ENCODE data around the gene SMURF2. TPM values are rescaled to one million over a fixed set of nuclear protein-coding genes. Genes with fewer than 3 reads are reported as not detected.
A peak's percentile ranks its signal among the peaks of the same experiment; 100 is the strongest.

SMURF2 gene
- total RNA-seq, 1 donor from 2014 or later: 69.2 TPM

GRCh38 chr17:64502809-64503208, 159.3 kb downstream of the SMURF2 start:
- H3K27ac Mint-ChIP-seq (ENCODE audit: unreplicated experiment): peak overlapping the region; percentile 88

GRCh38 chr17:64502021-64502420, 160.1 kb downstream of the SMURF2 start:
- H3K27ac Mint-ChIP-seq (ENCODE audit: unreplicated experiment): peak overlapping the region; percentile 87
- peak overlapping the region; percentile 100 for H3K4me3 Mint-ChIP-seq (ENCODE audit: unreplicated experiment)
- peaks cover 74% of the 10 kb centered on the region for H3K4me1 Mint-ChIP-seq (ENCODE audit: unreplicated experiment)

More at GRCh38 chr17:64502809-64503208, 159.3 kb downstream of the SMURF2 start:
- TF ChIP-seq, protein P1, sequence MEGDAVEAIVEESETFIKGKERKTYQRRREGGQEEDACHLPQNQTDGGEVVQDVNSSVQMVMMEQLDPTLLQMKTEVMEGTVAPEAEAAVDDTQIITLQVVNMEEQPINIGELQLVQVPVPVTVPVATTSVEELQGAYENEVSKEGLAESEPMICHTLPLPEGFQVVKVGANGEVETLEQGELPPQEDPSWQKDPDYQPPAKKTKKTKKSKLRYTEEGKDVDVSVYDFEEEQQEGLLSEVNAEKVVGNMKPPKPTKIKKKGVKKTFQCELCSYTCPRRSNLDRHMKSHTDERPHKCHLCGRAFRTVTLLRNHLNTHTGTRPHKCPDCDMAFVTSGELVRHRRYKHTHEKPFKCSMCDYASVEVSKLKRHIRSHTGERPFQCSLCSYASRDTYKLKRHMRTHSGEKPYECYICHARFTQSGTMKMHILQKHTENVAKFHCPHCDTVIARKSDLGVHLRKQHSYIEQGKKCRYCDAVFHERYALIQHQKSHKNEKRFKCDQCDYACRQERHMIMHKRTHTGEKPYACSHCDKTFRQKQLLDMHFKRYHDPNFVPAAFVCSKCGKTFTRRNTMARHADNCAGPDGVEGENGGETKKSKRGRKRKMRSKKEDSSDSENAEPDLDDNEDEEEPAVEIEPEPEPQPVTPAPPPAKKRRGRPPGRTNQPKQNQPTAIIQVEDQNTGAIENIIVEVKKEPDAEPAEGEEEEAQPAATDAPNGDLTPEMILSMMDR (IDR thresholded peaks at IDR 0.05; ENCODE audit: unreplicated experiment): no peak
- no peaks in the 10 kb centered on the region for H3K9me3 Mint-ChIP-seq (ENCODE audit: unreplicated experiment)
- DNase-seq (ENCODE audit: low spot score): no peak
- peaks cover 41% of the 10 kb centered on the region for H3K27me3 Mint-ChIP-seq (ENCODE audit: unreplicated experiment)
- peak overlapping the region; percentile 100 for H3K4me3 Mint-ChIP-seq (ENCODE audit: unreplicated experiment)
- peaks cover 82% of the 10 kb centered on the region for H3K36me3 Mint-ChIP-seq (ENCODE audit: low read depth, unreplicated experiment)
- peaks cover 75% of the 10 kb centered on the region for H3K4me1 Mint-ChIP-seq (ENCODE audit: unreplicated experiment)

DNA sequence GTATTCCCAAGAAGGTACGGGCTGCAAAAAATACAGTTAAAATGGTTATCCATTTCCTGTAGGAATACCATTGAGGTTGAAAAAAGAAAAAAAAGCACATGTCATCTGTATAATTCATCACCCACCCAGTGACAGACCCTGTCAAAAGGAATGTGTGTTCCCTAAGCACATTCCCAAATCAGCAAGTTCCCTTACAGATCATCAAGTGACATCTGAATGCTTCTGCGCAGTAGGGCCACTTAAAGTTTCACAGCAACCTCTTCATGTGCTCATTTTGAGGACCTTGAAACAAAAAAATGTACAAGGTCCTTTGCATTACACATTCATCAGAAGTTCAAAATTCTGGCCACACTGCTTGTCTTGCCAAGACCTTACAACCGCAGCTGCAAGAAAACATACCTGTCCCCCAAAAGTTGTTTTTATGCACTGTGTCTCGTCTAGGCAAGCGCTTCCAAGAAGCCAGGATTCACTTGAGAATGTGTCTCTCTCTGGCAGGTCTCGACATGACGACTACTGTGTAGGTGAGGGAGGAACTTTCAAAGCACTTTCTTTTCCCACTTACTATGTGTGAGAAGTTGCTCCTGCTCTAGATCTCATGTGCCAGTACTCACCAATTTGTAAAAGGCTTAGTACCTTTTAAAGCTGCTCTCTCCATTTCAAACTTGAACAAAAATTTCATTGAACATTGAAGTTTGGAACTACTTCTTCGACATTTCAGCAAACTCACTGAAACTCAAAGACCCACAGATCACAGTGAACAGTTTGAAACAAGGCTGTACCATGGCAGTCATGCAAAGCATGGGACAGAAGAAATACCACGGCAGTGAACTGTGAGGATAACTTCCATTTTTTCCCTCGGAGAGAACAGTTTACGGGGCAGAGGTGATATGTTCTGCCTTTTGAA, 161.0 kb downstream of the SMURF2 start:
- Mint-ChIP-seq H3K27ac (ENCODE audit: unreplicated experiment) (peak overlapping the region; percentile 87), H3K9me3 (ENCODE audit: unreplicated experiment) (no peaks in the 10 kb centered on the region), H3K36me3 (ENCODE audit: low read depth, unreplicated experiment) (peaks cover 80% of the 10 kb centered on the region), H3K27me3 (ENCODE audit: unreplicated experiment) (peaks cover 33% of the 10 kb centered on the region), H3K4me3 (ENCODE audit: unreplicated experiment) (peak overlapping the region; percentile 88), H3K4me1 (ENCODE audit: unreplicated experiment) (peaks cover 77% of the 10 kb centered on the region)
- TF ChIP-seq, protein P1 (IDR thresholded peaks at IDR 0.05; ENCODE audit: unreplicated experiment): no peak
- DNase-seq (ENCODE audit: low spot score): no peak

More at GRCh38 chr17:64502021-64502420, 160.1 kb downstream of the SMURF2 start:
- Mint-ChIP-seq H3K36me3 (ENCODE audit: low read depth, unreplicated experiment) (peaks cover 79% of the 10 kb centered on the region), H3K9me3 (ENCODE audit: unreplicated experiment) (no peaks in the 10 kb centered on the region), H3K27me3 (ENCODE audit: unreplicated experiment) (peaks cover 40% of the 10 kb centered on the region)
- no peak for DNase-seq (ENCODE audit: low spot score)
- TF ChIP-seq, protein P1 (IDR thresholded peaks at IDR 0.05; ENCODE audit: unreplicated experiment): no peak

DNA sequence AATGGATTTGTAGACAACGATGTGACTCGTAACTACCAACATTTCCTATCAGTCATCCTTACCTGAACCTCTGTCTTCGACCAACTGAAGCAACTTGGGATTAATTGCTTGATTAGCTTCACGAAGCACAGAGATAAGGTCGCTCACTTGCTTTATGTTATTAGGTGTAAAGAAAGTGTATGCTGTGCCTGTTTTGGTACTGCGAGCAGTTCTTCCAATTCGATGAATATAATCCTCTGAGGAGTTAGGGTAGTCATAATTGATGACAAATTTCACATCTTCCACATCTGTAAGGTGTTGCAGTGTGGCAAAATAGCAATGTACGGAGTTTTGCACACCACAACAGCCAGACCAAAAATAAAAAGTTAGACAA, 161.6 kb downstream of the SMURF2 start:
- H3K4me3 Mint-ChIP-seq (ENCODE audit: unreplicated experiment): peak overlapping the region; percentile 88
- TF ChIP-seq, protein P1 (IDR thresholded peaks at IDR 0.05; ENCODE audit: unreplicated experiment): no peak
- H3K27ac Mint-ChIP-seq (ENCODE audit: unreplicated experiment): peak overlapping the region; percentile 65
- H3K9me3 Mint-ChIP-seq (ENCODE audit: unreplicated experiment): no peaks in the 10 kb centered on the region
- H3K36me3 Mint-ChIP-seq (ENCODE audit: low read depth, unreplicated experiment): peaks cover 78% of the 10 kb centered on the region
- H3K27me3 Mint-ChIP-seq (ENCODE audit: unreplicated experiment): peaks cover 28% of the 10 kb centered on the region
- peaks cover 78% of the 10 kb centered on the region for H3K4me1 Mint-ChIP-seq (ENCODE audit: unreplicated experiment)
- no peak for DNase-seq (ENCODE audit: low spot score)
